K562 (cell line): ENCODE results near the gene MATN1. TPM values are rescaled to one million over a fixed set of nuclear protein-coding genes. Genes with fewer than 3 reads are reported as not detected.

Experiments
- CCNT2 ChIP-seq: IDR thresholded peaks from 2 replicates; pipeline ENCODE4 v1.6.1; 2011; ENCODE audit warnings: borderline replicate concordance, low read depth, mild to moderate bottlenecking, moderate library complexity, mixed read lengths, low read length; ENCODE audit not compliant: insufficient read length; ENCODE audit errors: extremely low read depth
- FOSL1 ChIP-seq: fragments of 200-800 bp; sonication (Bioruptor generic); conservative IDR thresholded peaks from 2 replicates; pipeline ENCODE4 v1.6.1; 2016; ENCODE audit warnings: missing genetic modification characterization, missing compliant biosample characterization
- HDAC2 ChIP-seq: fragments of 450-650 bp; IDR thresholded peaks from 2 replicates; pipeline ENCODE4 v1.6.1; 2016; ENCODE audit warnings: mild to moderate bottlenecking
- JUN ChIP-seq, 2 experiments: sonication (generic) in 1 of 2; formaldehyde crosslinking in 1 of 2; IDR thresholded peaks; 2 replicates each; pipeline versions ENCODE4 v1.6.1 to v1.8.0; 2012 to 2022; ENCODE audit warnings: borderline replicate concordance in 2 of 2, mild to moderate bottlenecking in 2 of 2, improper control_type of control experiment in 1 of 2, low read depth in 1 of 2, low read length in 1 of 2, missing genetic modification reagents in 1 of 2
- JUNB ChIP-seq: fragments of 450-650 bp; formaldehyde crosslinking; conservative IDR thresholded peaks from 2 replicates; pipeline ENCODE4 v1.4.0; 2020; ENCODE audit warnings: mild to moderate bottlenecking
- JUND ChIP-seq, 2 experiments: IDR thresholded peaks; 2 replicates in 1 of 2; 3 replicates in 1 of 2; pipeline ENCODE4 v1.6.1; 2011; ENCODE audit warnings: borderline replicate concordance in 2 of 2, low read depth in 2 of 2, low read length in 2 of 2, improper control_type of control experiment in 1 of 2, missing biosample characterization in 1 of 2, missing genetic modification characterization in 1 of 2, missing genetic modification reagents in 1 of 2
- KDM1A ChIP-seq, 2 experiments: fragments of 450-650 bp; IDR thresholded peaks; 2 replicates each; pipeline ENCODE4 v1.6.1; 2016; ENCODE audit warnings: mild to moderate bottlenecking in 2 of 2
- KLF6 ChIP-seq: fragments of 250-450 bp; sonication (Bioruptor Pico); IDR thresholded peaks from 2 replicates; pipeline ENCODE4 v1.4.0; 2020; ENCODE audit warnings: mild to moderate bottlenecking, moderate library complexity, borderline replicate concordance
- NCOA2 ChIP-seq, 2 experiments: fragments of 450-650 bp; IDR thresholded peaks; 2 replicates each; pipeline ENCODE4 v1.6.1; 2018; ENCODE audit warnings: mild to moderate bottlenecking in 2 of 2, moderate library complexity in 1 of 2; ENCODE audit not compliant: partially characterized antibody in 2 of 2
- PHB ChIP-seq: fragments of 250-450 bp; sonication (Bioruptor Pico); IDR thresholded peaks from 2 replicates; pipeline ENCODE4 v1.5.0; 2021
- SMC3 ChIP-seq: conservative IDR thresholded peaks from 2 replicates; pipeline ENCODE4 v1.6.1; 2011; ENCODE audit warnings: low read depth, low read length, improper control_type of control experiment; ENCODE audit not compliant: insufficient read depth
- TAF7 ChIP-seq: fragments of 450-650 bp; IDR thresholded peaks from 2 replicates; pipeline ENCODE4 v1.6.1; 2016; ENCODE audit warnings: missing genetic modification characterization, missing compliant biosample characterization
- ZFP36 ChIP-seq: fragments of 150-350 bp; IDR thresholded peaks from 2 replicates; pipeline ENCODE4 v1.6.1; 2018; ENCODE audit warnings: low read length, low read depth; ENCODE audit not compliant: partially characterized antibody
- ZNF324 ChIP-seq: fragments of 250-450 bp; sonication (Bioruptor Pico); IDR thresholded peaks from 2 replicates; pipeline ENCODE4 v1.4.0; 2020; ENCODE audit warnings: mild to moderate bottlenecking
- ZNF551 ChIP-seq: fragments of 250-450 bp; sonication (Bioruptor Pico); IDR thresholded peaks from 2 replicates; pipeline ENCODE4 v1.5.0; 2021; ENCODE audit warnings: mild to moderate bottlenecking, moderate library complexity
- polyA plus RNA-seq, 8 experiments: library from polyadenylated mRNA; depleted of rRNA in 4 of 8; stranded (reverse) in 5 of 8; unstranded in 3 of 8; fragments of >200 nt; fragmentation: Nextera tagmentation in 2 of 8; fragmentation: Illumina TruSeq in 1 of 8; extraction: Ambion mirVana in 2 of 8; extraction: Trizol in 1 of 8; gene quantifications; 2 replicates each; pipeline versions ENCODE4 v1.2.1 to v1.2.3, GENCODE V29; 2011 to 2014; ENCODE audit warnings: inconsistent platforms in 1 of 8, missing spikeins in 1 of 8
- total RNA-seq, 7 experiments: library from RNA; depleted of rRNA in 6 of 7; stranded (reverse); fragments of >200 nt in 6 of 7; fragmentation: Illumina TruSeq in 2 of 7; extraction: Trizol in 2 of 7; gene quantifications; 2 replicates each; pipeline versions ENCODE4 v1.2.1 to v1.2.3, GENCODE V29; 2011 to 2021; ENCODE audit warnings: low replicate concordance in 1 of 7
- TF ChIP-seq, protein P1 (sequence below): fragments of 250-450 bp; sonication (Bioruptor Pico); IDR thresholded peaks from 2 replicates; pipeline ENCODE4 v1.4.0; 2020
- TF ChIP-seq, protein P2 (sequence below), 2 experiments: fragments of 450-650 bp in 1 of 2; sonication (generic) in 1 of 2; formaldehyde crosslinking in 1 of 2; IDR thresholded peaks in 1 of 2; conservative IDR thresholded peaks in 1 of 2; 2 replicates each; pipeline versions ENCODE4 v1.6.1 to v1.8.1; 2016 to 2023; ENCODE audit warnings: mild to moderate bottlenecking in 2 of 2, moderate library complexity in 2 of 2, inconsistent platforms in 1 of 2, missing genetic modification reagents in 1 of 2
- TF ChIP-seq, protein P3 (sequence below): fragments of 250-450 bp; sonication (Bioruptor Pico); IDR thresholded peaks from 2 replicates; pipeline ENCODE4 v1.4.0; 2020

The MATN1 gene
- total and polyA plus RNA-seq, 9 of the 15 experiments (the other 6 are each of a cell fraction or from before 2014, with no cell fraction given): 0.10 to 2.3 (median 1.2) TPM

DNA sequence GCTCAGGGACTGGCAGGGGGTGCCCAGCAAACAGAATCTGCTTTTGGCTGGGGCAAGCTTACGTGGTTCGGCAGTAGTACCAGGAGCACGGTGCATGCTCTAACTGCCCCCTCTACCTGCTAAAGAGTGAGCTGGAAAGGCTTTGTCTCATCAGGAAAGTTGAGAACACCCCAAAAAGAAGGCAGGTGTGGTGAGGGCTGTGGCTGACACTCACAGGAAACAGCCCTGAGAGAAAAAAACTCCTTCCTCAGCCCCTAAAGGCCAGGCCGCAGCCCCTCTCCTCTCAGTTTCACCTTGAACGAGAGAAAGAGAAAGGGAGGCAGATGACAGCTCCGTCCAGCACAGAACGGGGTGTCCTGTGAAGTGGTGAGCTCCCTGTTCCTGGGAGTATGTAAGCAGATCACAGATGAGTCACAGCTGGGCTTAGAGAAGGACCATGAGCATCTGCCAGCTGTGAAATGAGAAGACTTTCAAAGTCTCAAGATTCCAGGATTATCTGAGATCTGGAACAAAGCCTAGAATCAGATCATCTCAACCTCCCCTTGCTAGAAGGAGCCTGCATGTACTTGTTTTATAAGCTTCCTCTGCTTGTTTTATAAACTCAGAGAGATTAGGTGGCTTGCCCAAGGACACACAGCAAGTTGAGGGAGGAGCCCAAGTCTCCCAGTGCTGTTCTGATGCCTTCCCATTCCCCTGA is 20.8 kb upstream of the MATN1 start (continued):
- TF ChIP-seq, protein P1, sequence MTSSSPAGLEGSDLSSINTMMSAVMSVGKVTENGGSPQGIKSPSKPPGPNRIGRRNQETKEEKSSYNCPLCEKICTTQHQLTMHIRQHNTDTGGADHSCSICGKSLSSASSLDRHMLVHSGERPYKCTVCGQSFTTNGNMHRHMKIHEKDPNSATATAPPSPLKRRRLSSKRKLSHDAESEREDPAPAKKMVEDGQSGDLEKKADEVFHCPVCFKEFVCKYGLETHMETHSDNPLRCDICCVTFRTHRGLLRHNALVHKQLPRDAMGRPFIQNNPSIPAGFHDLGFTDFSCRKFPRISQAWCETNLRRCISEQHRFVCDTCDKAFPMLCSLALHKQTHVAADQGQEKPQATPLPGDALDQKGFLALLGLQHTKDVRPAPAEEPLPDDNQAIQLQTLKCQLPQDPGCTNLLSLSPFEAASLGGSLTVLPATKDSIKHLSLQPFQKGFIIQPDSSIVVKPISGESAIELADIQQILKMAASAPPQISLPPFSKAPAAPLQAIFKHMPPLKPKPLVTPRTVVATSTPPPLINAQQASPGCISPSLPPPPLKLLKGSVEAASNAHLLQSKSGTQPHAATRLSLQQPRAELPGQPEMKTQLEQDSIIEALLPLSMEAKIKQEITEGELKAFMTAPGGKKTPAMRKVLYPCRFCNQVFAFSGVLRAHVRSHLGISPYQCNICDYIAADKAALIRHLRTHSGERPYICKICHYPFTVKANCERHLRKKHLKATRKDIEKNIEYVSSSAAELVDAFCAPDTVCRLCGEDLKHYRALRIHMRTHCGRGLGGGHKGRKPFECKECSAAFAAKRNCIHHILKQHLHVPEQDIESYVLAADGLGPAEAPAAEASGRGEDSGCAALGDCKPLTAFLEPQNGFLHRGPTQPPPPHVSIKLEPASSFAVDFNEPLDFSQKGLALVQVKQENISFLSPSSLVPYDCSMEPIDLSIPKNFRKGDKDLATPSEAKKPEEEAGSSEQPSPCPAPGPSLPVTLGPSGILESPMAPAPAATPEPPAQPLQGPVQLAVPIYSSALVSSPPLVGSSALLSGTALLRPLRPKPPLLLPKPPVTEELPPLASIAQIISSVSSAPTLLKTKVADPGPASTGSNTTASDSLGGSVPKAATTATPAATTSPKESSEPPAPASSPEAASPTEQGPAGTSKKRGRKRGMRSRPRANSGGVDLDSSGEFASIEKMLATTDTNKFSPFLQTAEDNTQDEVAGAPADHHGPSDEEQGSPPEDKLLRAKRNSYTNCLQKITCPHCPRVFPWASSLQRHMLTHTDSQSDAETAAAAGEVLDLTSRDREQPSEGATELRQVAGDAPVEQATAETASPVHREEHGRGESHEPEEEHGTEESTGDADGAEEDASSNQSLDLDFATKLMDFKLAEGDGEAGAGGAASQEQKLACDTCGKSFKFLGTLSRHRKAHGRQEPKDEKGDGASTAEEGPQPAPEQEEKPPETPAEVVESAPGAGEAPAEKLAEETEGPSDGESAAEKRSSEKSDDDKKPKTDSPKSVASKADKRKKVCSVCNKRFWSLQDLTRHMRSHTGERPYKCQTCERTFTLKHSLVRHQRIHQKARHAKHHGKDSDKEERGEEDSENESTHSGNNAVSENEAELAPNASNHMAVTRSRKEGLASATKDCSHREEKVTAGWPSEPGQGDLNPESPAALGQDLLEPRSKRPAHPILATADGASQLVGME (CRISPR knock-in tag): no peak
- no peak for TF ChIP-seq KLF6 (CRISPR knock-in tag)
- TF ChIP-seq ZNF324: no peak
- TF ChIP-seq FOSL1 (tag): peak; percentile 75
- peak; percentile 14; the same call in 1 of the 2 replicates for TF ChIP-seq JUN (IDR thresholded peaks at IDR 0.05; ENCODE audit: borderline replicate concordance, low read depth, low read length)
- TF ChIP-seq JUN (CRISPR knock-in tag; IDR thresholded peaks at IDR 0.05; ENCODE audit: borderline replicate concordance): no peak
- no peak for TF ChIP-seq ZNF551 (CRISPR knock-in tag)
- no peak for TF ChIP-seq JUNB (CRISPR knock-in tag)
- TF ChIP-seq CCNT2: no peak
- no peak for TF ChIP-seq SMC3
- TF ChIP-seq NCOA2 (IDR thresholded peaks at IDR 0.05; ENCODE audit: partially characterized antibody in 2 of 2): no peak
- peak; percentile 79 for TF ChIP-seq ZFP36
- TF ChIP-seq, protein P2, sequence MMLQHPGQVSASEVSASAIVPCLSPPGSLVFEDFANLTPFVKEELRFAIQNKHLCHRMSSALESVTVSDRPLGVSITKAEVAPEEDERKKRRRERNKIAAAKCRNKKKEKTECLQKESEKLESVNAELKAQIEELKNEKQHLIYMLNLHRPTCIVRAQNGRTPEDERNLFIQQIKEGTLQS (IDR thresholded peaks at IDR 0.05): peak; percentile 37; the same call in 1 of the 2 replicates
- TF ChIP-seq, protein P2 (CRISPR knock-in tag; conservative IDR thresholded peaks at IDR 0.05): no peak
- TF ChIP-seq, protein P3, sequence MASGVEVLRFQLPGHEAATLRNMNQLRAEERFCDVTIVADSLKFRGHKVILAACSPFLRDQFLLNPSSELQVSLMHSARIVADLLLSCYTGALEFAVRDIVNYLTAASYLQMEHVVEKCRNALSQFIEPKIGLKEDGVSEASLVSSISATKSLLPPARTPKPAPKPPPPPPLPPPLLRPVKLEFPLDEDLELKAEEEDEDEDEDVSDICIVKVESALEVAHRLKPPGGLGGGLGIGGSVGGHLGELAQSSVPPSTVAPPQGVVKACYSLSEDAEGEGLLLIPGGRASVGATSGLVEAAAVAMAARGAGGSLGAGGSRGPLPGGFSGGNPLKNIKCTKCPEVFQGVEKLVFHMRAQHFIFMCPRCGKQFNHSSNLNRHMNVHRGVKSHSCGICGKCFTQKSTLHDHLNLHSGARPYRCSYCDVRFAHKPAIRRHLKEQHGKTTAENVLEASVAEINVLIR (CRISPR knock-in tag): no peak
- no peak for TF ChIP-seq TAF7 (tag)
- peak in 1 of 2 experiments; percentile 77 for TF ChIP-seq KDM1A (IDR thresholded peaks at IDR 0.05)
- TF ChIP-seq PHB: no peak
- peak; percentile 63; the same call in 1 of the 2 replicates for TF ChIP-seq HDAC2
- peak; percentile 49; the same call in 1 of the 2 replicates for TF ChIP-seq JUND (IDR thresholded peaks at IDR 0.05; ENCODE audit: borderline replicate concordance, low read depth, low read length)
- 0 out of 3 replicates have a peak, but pooled peaks have one; percentile 42 for TF ChIP-seq JUND (tag; IDR thresholded peaks at IDR 0.05; ENCODE audit: borderline replicate concordance, low read depth, low read length)
